Suprapubic skin (tissue), 4 donors: ENCODE data around the gene DCLRE1A.

Experiments
- POLR2A ChIP-seq, 2 donors: fragments of 450-650 bp; IDR thresholded peaks; one replicate each; pipeline ENCODE4 v1.6.1; 2017; ENCODE audit warnings: antibody characterized with exemption in 2 of 2, mild to moderate bottlenecking in 2 of 2, moderate library complexity in 2 of 2
- POLR2AphosphoS5 ChIP-seq, 3 donors: sonication (generic); formaldehyde crosslinking; IDR thresholded peaks; one replicate each; pipeline ENCODE4 v1.6.1; 2017; ENCODE audit warnings: antibody characterized with exemption in 3 of 3
- TF ChIP-seq, protein P1 (sequence below), 2 donors: fragments of 200-600 bp in 1 of 2; fragments of 450-650 bp in 1 of 2; sonication (generic) in 1 of 2; IDR thresholded peaks; one replicate each; pipeline ENCODE4 v1.5.1; 2016 to 2019; ENCODE audit warnings: antibody characterized with exemption in 2 of 2, mild to moderate bottlenecking in 1 of 2, moderate library complexity in 1 of 2

DNA sequence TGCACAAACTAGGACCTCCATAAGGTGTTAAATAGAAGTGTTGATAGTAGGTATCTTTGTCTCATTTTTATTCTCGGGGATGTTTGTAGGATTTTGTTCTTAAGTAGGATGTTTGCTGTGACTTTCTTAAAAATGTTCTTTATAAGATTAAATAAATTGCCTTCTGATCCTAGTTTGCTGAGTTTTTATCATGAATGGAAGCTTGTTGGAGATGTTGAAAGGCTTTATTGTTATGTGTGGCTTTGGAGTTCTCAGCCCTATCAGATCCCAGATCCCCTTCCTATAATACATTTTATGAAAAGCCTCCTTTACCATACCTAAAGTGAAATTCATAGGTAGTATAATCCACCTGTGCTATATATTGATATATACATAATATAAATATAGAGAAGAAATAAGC lies 40.7 kb upstream of the DCLRE1A start:
- TF ChIP-seq, protein P1, sequence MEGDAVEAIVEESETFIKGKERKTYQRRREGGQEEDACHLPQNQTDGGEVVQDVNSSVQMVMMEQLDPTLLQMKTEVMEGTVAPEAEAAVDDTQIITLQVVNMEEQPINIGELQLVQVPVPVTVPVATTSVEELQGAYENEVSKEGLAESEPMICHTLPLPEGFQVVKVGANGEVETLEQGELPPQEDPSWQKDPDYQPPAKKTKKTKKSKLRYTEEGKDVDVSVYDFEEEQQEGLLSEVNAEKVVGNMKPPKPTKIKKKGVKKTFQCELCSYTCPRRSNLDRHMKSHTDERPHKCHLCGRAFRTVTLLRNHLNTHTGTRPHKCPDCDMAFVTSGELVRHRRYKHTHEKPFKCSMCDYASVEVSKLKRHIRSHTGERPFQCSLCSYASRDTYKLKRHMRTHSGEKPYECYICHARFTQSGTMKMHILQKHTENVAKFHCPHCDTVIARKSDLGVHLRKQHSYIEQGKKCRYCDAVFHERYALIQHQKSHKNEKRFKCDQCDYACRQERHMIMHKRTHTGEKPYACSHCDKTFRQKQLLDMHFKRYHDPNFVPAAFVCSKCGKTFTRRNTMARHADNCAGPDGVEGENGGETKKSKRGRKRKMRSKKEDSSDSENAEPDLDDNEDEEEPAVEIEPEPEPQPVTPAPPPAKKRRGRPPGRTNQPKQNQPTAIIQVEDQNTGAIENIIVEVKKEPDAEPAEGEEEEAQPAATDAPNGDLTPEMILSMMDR (IDR thresholded peaks at IDR 0.05): no peak
- TF ChIP-seq POLR2A (IDR thresholded peaks at IDR 0.05): no peak
- TF ChIP-seq POLR2AphosphoS5 (IDR thresholded peaks at IDR 0.05): no peak
